NCI-H2196 (cell line): ENCODE measurements around the gene ELFN2.
"Not testable (repeated sequence)": the region's sequence is repeated elsewhere in the genome, so short reads cannot be mapped to it uniquely, and the experiment has no call there.

Source experiments
- DNase-seq: peaks from one replicate; lab custom pipeline; 2025; ENCODE audit not compliant: unreplicated experiment; lab: John Stamatoyannopoulos, UW

ELFN2 gene

DNA sequence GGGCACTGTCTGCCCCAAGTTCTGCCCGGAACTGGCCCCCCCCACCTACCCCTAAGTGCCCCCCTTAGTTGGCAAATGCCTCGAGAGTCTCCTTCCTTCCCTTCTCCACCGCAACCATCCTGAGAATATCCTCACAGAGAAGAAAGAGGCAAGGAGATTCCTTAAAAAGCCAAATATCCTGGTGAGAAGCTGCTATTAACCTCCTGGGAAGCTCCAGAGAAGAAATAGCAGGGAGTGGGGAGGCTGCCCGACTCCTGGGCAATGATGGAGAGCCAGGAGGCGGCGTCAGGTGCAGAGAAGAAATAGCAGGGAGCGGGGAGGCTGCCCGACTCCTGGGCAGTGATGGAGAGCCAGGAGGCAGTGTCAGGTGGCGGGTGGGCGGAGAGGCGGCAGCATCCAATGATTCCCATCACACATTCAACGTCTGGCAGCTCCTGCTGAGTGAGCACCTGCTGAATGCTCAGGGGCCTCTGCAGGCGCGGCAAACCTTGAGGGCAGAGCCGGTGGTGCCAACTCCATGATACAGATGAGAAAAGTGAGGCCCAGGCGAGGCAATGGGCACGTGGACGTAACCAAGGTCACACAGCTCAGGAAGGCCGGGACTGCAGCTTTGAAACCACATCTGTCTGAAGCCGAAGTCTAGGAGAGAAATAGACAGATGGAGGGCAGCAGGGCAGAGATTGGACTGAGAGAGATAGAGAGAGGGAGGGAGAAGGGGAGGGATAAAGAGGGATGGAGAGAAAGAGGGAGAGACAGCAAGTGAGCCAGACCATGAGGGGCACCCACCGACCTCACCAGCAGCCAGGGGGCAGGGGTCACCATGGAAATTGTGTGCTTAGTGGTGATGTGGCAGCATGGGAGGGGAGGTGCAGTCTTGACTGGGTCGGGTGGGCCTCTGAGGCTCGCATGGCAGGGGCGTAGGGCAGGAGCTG, 86.7 kb downstream of the ELFN2 start:
- no peak for DNase-seq

DNA sequence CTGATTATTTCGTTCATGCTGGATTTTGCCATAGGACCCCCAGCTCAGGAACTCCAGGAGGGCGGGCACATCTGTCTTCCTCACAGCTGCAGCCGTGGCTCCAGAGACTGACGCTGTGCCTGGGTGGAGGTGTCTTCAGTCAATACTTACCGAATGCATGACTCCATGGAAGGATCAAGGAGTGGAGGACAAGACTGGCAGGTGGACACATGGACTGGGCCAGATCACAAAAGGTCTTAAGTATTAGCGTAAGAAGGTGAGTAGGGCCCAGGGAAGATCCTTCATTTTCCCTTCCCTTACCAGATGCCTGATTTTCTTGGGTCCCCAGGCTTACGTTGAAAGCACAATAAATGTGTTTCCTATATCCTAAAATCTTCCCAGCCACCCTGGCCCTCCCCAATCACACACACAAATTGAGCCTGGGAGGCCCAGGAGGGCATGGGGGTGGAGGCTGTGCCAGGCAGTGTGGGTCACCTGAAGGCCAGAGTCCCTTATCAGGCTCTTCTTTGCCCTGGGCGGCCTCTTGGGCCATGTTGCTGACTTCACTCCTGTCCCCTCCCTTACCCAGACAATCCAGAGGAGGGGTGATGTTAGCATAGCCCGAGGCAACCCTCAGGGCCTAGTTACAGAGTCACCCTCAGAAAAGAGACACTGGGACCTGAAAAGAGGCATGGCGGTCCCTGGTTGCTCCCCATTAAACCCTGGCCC, 88.6 kb downstream of the ELFN2 start:
- DNase-seq = no peak

DNA sequence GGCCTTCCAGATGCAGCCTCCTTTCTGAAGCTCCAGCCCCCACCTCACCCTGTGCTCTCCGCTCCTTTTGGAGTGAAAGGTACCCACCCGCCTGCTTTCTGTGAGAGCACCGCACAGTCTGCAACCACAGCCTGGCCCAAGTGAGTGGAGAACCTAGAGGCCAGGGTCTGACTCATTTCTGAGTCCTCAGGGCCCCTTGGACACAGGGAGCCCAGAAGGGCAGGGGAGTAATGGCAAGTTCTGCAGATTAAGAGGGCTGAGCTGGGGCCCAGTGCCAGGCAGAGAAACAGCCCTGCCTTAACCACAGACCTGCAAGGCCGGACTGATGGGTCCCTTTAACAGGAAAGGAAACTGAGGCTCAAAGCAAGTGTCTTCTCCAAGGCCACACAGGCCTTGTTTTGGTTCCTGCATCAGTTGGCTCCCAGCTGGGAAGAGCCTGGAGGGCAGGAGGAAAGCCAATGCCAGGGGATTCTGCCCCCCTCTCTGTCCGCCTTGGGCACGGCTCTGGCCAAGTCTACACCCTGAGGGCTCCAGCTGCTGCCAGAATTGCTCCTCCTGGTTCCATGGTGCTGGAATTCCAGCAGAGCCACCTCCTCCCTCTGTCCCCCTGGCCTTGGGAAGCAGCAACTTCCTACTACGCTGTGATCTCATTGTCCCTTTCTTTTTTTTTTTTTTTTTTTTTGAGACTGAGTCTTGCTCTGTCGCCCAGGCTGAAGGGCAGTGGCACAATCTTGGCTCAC, 89.9 kb downstream of the ELFN2 start:
- no peak for DNase-seq

DNA sequence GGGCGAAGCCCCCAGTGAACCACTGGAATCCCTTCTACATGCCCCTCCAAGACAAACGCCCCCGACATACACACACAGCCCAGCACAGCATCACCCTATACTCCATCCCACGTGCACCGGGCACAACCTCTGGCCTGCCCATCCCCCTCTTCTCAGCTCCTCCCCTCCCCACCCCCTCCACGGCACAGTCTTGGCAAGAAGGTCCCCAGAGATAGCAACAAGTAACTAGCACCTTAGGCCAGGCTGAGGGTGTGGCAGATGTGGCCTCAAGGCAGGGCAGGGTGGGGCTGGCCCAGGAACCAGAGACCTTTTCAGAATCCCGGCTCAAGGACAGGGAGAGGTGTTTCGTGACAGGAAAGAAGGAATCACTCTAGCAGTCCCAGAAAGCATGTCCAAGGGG, 90.7 kb downstream of the ELFN2 start:
- no peak for DNase-seq

DNA sequence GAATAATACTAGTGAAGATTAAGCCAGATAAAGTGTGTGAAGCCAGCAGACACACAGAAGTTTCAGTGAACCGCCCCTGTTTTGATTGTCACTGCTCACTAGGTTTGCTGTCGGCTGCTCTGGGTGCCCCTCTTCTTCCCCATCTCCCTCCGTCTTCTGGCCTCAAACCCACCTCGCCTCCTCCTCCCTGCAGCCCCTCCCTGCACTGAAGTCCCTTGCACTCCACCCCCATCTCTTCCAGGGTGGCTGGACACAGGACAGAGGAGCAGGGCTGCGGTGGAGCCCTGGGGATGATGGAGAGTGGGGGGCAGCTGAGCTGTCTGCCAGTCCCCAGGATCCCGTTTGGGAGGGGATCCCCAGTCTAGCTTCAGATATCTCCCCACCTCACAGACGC, 91.5 kb downstream of the ELFN2 start:
- DNase-seq = no peak

DNA sequence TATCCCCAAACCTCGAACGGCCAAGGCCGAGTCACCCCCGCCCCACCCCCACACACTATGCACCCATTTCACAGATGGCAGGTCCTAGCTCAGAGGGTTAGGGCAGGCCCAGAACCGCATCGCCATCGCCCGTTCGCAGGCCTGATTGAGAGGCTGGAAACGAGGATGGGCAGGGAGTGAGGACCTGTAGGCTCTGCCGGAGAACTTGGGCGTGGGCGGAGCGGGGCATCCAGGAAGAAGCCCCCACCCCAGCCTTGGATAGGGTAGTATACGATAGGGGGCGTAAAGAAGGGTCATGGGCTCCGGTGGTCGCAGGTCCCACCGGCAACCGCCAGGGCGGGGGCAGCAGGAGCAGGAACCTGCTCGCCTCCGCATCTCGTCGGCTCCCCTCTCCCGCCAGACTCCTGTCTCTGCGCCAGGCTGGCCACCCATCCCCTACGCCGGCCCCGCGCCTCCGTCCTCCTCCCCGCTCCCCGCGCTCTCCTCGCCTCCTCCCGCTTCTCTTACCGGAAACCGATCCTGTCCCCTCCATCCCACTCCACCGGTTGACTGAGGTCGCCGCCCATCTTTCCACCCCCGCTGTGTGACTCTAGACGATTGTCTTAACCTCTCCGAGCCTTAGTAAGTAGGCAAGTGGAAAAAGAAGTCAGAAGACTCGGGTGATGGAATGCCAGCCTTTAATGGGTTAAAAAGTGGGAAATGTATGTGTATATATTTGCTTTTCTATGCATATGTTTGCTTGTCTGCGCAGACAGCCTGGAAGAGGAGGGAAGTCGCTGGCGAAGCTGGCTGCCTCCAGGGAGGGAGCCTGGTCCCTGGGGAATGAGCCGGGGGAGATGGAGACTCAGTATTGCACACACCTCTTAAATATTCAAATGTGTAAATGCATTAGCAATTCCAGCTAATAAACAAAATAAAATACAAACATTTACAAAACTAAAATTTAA, 92.1 kb downstream of the ELFN2 start:
- no peak for DNase-seq

DNA sequence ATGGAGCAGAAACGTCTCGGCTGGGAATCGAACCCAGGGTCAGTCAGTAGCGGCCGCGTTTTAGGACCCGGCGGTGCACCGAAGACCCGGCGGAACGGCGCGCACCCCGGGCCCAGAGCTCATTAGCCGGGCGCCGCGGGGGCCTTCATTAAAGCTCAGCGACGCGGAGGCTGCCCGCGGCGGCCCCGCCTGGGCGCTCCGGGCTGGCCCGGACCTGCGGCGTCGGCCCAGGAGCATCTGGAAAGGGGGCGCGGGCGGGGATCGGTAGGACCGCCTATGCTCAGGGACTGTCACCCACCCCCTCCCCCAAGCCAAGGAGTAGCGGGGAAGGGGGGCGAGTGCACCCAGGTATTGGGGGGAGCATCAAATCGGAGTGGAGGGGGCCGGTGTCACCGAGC, 92.8 kb downstream of the ELFN2 start:
- DNase-seq = no peak

DNA sequence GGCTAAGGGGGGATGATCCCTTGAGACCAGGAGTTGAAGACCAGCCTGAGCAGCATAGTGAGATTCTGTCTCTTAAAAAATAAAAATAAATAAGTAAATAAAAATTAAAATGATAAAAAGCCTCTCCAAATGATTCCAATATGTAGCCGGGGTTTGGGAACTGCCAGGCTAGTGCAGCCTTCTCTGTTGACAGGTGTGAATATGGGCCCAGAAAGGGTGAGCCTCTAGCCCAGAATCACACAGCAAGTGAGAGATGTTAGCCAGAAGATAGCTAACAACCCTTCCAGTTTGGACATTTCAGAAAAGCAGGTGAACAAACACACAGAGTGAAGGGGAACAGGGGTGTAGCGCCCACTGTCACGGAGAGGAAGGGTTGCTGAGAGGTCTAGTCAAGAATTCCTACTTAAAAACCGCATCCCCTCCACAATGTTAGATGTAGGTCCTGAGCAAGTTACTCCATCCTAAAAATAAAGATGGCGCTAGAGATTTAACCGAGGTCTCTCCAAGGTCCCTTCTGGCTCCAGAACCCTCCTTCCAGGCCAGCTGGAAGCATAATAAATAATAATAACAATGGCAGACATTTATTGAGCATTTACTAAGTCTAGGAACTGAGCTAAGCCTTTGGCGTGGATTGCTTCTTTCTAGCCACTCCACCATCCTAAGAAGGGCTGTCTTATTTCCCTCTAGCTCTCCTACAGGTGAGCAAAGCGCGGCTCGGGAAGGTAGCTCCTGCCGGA, 93.4 kb downstream of the ELFN2 start:
- DNase-seq = no peak

DNA sequence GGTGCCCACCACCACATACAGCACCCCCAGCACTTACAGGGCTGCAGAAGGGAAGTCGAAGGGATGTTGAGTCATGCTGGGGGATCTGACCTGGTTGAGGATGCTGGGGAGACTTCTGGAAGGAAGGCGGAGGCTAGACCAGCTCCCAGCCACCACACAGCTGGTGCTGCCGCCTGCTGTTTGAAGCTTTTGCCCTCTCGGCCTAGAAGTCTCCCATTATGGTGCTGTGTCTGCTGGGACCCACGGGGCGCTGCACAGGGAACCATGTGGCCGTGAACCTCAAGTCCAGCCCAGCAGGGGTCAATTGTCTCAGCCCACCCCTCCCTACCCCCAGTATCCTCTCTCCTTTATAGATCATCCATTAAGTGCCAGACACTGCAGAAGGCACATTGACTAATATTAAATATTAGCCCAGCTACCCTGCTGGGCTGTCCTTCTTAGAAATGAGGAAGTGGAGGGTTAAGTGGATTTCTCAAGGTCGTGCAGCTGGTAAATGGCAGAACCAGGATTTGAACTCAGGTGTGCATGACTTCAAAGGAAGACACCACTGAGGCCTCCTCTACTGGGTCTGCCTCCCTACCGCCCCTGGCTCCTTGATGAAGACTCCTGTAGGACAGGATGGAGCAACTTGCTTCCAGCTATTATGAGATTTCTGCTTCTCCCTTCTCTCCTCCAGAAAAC, 95.3 kb downstream of the ELFN2 start:
- no peak for DNase-seq

DNA sequence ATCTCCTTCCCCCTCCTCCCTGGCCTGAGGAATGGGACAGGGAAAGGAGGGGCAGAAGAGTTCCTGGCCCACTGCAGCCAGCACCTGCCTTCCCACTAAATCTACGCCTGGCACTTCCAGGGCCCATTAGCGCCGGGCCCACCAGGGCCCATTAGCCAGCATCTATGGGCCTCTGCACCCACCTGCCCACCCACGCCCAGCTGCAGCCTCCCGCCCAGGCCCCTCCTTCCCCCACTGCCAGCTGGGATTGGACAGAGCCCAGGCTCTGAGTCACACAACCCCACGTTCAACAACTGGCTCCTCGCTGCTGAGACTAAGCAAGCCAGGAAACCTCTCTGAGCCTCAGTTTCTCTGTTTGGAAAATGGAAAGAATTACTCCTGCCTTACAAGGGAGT, 96.2 kb downstream of the ELFN2 start:
- DNase-seq = no peak

DNA sequence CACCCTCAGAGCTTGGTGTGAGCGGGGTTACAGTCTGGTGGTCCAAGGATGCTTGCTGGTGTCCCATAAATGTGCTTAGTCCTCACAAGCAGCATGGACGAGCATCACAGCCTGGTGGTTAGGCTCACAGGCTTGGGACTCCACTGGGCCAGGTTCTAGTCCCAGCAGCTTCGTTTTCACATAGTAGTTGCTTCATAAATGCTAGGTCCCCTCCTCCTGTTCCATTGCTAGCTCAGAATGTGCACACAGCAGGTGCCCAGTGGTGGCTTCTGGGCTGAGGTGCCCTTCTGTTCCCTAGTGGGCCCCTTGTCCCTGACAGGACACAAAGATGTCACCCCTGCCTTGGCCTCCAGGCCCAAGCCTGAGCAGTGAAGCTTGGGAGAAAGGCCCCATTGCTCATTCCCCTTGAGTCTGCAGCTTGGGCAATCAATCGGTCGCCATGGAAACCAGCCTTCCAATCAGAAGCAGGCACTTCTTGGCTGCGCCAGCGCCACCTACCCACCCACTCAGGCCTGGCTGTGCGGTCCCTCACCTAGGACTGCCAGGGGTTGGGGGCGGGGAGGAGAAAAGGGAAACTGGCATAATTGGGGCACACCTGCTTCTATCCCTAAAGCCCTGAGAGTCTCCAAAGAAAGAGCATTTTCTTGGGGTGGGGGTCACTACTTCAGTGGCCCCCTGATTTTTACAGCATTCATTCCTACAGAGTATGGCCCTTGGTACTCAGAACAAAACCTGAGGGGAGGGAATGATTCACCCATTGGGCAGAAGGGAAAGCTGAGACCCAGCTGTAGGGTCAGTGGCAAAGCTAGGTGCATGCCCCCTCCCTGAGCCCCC, 96.9 kb downstream of the ELFN2 start:
- peak; percentile 61 for DNase-seq

DNA sequence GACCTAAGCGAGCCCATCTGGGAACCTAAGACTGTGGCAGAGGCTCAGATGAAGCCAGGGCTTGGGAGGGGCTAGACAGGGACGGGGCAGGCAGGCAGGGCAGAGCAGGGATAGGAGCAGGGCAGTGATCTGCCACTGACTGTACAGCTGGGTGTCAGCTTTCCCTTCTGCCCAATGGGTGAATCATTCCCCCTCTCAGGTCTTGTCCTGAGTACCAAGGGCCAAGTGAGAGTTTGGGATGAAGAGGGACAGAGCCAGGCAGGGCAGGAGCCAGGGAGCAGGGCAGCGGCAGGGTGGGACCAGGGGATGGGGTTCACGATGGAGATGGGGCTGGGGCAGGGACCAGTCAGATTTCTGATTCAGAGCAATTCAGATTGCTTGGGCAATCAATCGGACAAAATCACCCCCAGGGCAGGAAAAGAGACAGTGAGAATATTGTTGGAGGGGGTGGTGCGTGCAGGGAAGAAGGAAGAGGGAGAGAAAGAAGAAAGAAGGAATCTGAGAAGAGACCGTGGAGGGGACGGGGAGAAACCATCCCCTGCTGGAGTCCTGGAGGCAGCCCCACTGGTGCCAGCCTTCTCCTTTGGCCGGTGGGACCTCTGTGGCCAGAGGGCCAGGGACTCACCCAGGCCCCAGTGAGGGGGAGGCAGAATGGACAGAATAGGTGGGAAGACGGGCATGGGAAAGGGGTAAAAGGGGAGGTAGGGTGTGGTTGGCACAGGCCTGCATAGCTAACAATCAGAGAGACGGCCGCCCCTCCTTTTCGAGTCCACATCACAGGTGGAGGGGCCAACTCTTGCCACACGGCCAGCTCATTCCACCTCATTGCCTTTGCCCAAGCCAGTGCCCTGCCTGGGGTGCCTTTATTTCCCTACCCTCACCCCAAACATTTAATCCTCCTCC, 97.8 kb downstream of the ELFN2 start:
- no peak for DNase-seq

DNA sequence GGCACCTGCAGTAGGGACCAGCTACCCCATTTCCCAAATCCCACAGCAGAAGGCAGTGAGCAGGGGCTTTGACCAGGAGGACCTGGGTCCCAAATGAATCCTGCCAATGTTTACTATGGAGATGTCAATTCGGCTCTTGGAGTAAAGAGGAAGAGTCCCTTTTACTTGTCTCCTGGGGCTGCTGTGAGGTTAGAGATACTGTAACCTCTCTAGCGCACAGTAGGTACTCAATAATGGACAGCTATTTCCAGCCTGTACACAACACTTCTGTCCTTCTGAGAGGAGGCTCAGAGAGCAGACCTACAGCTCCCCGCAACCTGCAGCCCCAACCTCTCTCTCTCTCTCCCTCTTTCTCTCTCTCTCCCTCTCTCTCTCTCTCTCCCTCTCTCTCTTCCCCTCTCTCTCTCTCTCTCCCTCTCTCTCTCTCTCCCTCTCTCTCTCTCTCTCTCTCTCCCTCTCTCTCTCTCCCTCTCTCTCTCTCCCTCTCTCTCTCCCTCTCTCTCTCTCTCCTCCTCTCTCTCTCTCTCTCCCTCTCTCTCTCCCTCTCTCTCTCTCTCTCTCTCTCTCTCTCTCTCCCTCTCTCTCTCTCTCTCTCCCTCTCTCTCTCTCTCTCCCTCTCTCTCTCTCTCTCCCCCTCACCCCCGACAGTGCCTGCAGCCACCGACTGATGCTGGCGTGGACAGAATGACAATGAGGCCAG, 98.6 kb downstream of the ELFN2 start:
- DNase-seq = not testable (repeated sequence)

DNA sequence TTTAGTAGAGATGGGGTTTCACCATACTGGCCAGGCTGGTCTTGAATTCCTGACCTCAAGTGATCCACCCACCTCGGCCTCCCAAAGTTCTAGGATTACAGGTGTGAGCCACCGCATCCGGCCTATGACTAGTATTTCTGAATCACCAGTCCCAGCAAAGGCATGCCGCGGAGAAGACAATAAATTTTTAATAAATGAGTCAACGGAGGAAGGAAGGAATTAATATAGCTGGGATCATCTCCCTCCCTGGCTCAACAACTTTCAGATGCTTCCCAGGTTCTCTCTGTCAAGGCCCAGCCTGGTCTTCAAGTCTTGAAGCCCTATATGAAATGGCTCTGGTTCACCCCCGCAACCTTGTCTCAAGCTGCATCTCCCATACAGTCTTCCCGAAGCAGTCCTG, 99.3 kb downstream of the ELFN2 start:
- DNase-seq = no peak

DNA sequence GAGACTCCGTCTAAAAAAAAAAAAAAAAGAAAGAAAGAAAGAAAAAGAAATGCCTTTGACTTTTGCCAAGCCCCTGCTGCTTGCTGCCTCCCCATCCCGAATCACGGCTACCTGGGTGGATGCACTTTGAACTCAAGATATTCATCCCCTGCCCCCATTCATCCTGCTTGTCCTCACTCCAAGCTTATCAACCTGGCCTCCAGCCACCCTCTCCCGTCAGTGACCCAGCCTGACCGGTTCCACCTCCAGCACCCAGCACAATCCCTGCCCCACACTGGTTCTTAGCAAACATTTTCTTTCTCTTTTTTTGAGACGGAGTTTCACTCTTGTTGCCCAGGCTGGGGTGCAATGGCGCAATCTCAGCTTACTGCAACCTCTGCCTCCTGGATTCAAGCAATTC, 100.6 kb downstream of the ELFN2 start:
- DNase-seq = no peak

DNA sequence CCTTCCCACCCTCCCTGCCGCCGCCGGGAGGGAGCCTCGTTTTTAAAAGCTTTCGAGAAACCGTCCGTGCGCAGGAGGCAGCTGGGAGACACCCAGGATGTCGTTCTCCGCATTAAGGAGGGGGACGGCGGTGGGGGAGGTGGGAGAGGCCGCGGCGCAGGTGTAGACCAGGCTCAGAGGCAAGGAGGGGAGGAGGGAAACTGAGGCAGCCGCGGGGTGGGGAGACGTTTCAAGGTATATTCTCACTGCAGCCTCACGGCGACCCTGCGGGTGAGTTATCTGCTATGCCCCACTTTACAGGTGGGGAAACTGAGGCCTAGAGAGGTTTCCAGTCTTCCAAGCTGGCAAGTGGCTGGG, 102.3 kb downstream of the ELFN2 start:
- DNase-seq = no peak
